BLaER1 (cell line): Measurements from ENCODE around the gene PGA4.

Experiments used
- H3K27ac ChIP-seq: shearing (Covaris generic); formaldehyde crosslinking; 2 replicates; pipeline ENCODE4 v1.8.1; 2022
- H3K27me3 ChIP-seq: shearing (Covaris generic); formaldehyde crosslinking; 2 replicates; pipeline ENCODE4 v1.8.1; 2022
- H3K36me3 ChIP-seq: shearing (Covaris generic); formaldehyde crosslinking; 2 replicates; pipeline ENCODE4 v1.8.1; 2022
- H3K4me1 ChIP-seq: shearing (Covaris generic); formaldehyde crosslinking; 2 replicates; pipeline ENCODE4 v1.8.1; 2022
- H3K4me2 ChIP-seq: shearing (Covaris generic); formaldehyde crosslinking; 2 replicates; pipeline ENCODE4 v1.8.1; 2022
- H3K4me3 ChIP-seq: shearing (Covaris generic); formaldehyde crosslinking; 2 replicates; pipeline ENCODE4 v1.8.1; 2022
- H3K9ac ChIP-seq: shearing (Covaris generic); formaldehyde crosslinking; 2 replicates; pipeline ENCODE4 v1.8.1; 2022
- H3K9me3 ChIP-seq: shearing (Covaris generic); formaldehyde crosslinking; 2 replicates; pipeline ENCODE4 v1.8.1; 2022
- H4K20me1 ChIP-seq: shearing (Covaris generic); formaldehyde crosslinking; 2 replicates; pipeline ENCODE4 v1.8.1; 2022
- Cebpa-rat ChIP-seq: shearing (Covaris generic); IDR thresholded peaks from 2 replicates; pipeline ENCODE4 v1.8.1; 2022

Gene PGA4

GRCh38 chr11:61256710-61257482 is 34.7 kb downstream of the PGA4 start:
- no peaks in the 10 kb centered on the region for H3K27me3 ChIP-seq
- H4K20me1 ChIP-seq: peaks cover 48% of the 10 kb centered on the region
- no peak for TF ChIP-seq Cebpa-rat
- no peaks in the 10 kb centered on the region for H3K9me3 ChIP-seq
- H3K27ac ChIP-seq: no peak overlapping the region; the same call in 1 of the 2 replicates
- H3K9ac ChIP-seq: no peak overlapping the region
- peaks cover 75% of the 10 kb centered on the region for H3K36me3 ChIP-seq
- no peak overlapping the region for H3K4me3 ChIP-seq
- H3K4me2 ChIP-seq: no peak overlapping the region
- peaks cover 33% of the 10 kb centered on the region for H3K4me1 ChIP-seq

DNA sequence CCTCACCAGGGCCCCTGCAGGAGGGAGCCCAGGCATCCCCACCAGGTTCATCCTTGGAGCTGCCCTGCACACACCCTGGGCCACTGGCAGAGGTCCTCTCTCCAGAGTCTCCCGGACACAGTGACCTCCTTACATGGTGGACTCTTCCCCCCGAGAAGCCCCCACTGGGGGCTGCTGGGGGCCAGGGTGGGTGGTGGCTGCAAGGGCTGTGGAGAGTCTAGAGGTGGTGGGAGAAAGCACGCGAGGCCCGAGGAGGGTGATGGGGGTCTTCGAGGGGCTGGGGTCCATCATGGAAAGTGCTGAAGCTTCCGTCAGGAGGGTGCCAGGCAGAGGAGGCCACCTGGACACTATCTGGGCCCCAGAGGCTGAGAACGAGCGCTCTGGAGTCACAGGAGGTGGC is 36.4 kb downstream of the PGA4 start:
- no peak overlapping the region for H3K4me3 ChIP-seq
- no peaks in the 10 kb centered on the region for H3K9me3 ChIP-seq
- H4K20me1 ChIP-seq: peaks cover 48% of the 10 kb centered on the region
- no peaks in the 10 kb centered on the region for H3K27me3 ChIP-seq
- peaks cover 83% of the 10 kb centered on the region for H3K36me3 ChIP-seq
- H3K27ac ChIP-seq: 0 out of 2 replicates have a peak overlapping the region, but pooled peaks have one; percentile 6
- H3K9ac ChIP-seq: no peak overlapping the region
- no peak for TF ChIP-seq Cebpa-rat
- H3K4me2 ChIP-seq: no peak overlapping the region
- peaks cover 20% of the 10 kb centered on the region for H3K4me1 ChIP-seq

DNA sequence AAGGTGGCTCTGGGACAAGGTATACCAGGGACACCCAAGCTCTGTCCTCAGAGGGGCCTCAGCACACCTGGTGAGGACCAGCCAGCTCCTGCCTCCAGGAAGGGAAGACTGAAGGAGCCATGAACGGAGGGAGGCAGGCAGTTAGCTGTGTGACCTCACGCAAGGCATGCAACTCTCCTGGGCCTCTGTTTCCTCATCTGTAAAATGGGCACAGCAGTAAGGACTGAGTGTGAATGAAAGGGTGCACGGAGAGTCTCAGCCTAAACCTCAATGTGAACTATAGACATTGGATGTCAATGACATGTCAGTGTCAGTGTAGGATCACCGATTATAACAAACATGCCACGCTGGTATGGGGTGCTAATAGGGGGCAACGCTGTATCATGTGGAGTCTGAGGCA is 37.2 kb downstream of the PGA4 start:
- Histone ChIP-seq H3K4me1 (peaks cover 17% of the 10 kb centered on the region), H3K9me3 (no peaks in the 10 kb centered on the region), H3K27me3 (no peaks in the 10 kb centered on the region), H3K9ac (no peak overlapping the region), H4K20me1 (peaks cover 41% of the 10 kb centered on the region), H3K27ac (no peak overlapping the region), H3K36me3 (peaks cover 90% of the 10 kb centered on the region), H3K4me2 (no peak overlapping the region), H3K4me3 (no peak overlapping the region)
- TF ChIP-seq Cebpa-rat: no peak

- no peaks in the 10 kb centered on the region for H3K27me3 ChIP-seq
- no peak for TF ChIP-seq Cebpa-rat
- H4K20me1 ChIP-seq: no peaks in the 10 kb centered on the region
- H3K9ac ChIP-seq: no peak overlapping the region
- no peaks in the 10 kb centered on the region for H3K9me3 ChIP-seq
- peaks cover 100% of the 10 kb centered on the region for H3K36me3 ChIP-seq
- no peak overlapping the region for H3K4me2 ChIP-seq
- H3K4me3 ChIP-seq: no peak overlapping the region
- no peak overlapping the region for H3K27ac ChIP-seq
- peaks cover 23% of the 10 kb centered on the region for H3K4me1 ChIP-seq
These were observed 42.2 kb downstream of the PGA4 start for GRCh38 chr11:61264371-61264770.

DNA sequence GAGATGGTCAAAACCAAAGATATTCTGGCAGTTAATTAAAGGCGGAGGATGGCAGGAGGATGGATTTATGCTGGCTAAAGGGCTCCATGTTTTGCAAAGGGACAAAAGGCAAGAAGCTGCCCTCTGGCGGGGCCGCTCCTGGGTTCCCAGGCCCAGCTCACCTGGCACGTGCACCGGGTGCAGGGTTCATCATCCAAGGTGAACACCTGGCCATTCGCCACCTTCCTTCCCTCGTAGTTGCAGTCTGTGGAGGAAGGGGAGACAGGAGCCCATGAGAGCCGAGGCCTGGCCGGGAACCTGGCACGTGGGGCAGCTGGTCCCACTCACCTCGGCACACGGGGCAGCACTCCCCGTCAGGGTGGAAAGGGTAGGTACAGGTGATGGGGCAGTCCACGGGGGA is 42.6 kb downstream of the PGA4 start:
- no peak overlapping the region for H3K9ac ChIP-seq
- peaks cover 100% of the 10 kb centered on the region for H3K36me3 ChIP-seq
- H3K4me3 ChIP-seq: no peak overlapping the region
- no peak overlapping the region for H3K4me2 ChIP-seq
- H3K27ac ChIP-seq: no peak overlapping the region
- H3K9me3 ChIP-seq: no peaks in the 10 kb centered on the region
- no peaks in the 10 kb centered on the region for H3K27me3 ChIP-seq
- no peaks in the 10 kb centered on the region for H4K20me1 ChIP-seq
- H3K4me1 ChIP-seq: peaks cover 23% of the 10 kb centered on the region
- TF ChIP-seq Cebpa-rat: no peak

GRCh38 chr11:61265357-61265756 is 43.2 kb downstream of the PGA4 start:
- no peak for TF ChIP-seq Cebpa-rat
- H3K4me3 ChIP-seq: no peak overlapping the region
- H3K36me3 ChIP-seq: peaks cover 100% of the 10 kb centered on the region
- H3K9ac ChIP-seq: no peak overlapping the region
- H4K20me1 ChIP-seq: no peaks in the 10 kb centered on the region
- no peak overlapping the region for H3K4me2 ChIP-seq
- no peaks in the 10 kb centered on the region for H3K27me3 ChIP-seq
- H3K27ac ChIP-seq: no peak overlapping the region
- H3K4me1 ChIP-seq: peaks cover 23% of the 10 kb centered on the region
- H3K9me3 ChIP-seq: no peaks in the 10 kb centered on the region

GRCh38 chr11:61266602-61267001 is 44.5 kb downstream of the PGA4 start:
- Histone ChIP-seq H3K27ac (no peak overlapping the region), H3K27me3 (no peaks in the 10 kb centered on the region), H3K36me3 (peaks cover 100% of the 10 kb centered on the region), H3K9ac (no peak overlapping the region), H3K4me2 (peak overlapping the region; percentile 26), H3K9me3 (no peaks in the 10 kb centered on the region), H4K20me1 (no peaks in the 10 kb centered on the region), H3K4me1 (peaks cover 35% of the 10 kb centered on the region), H3K4me3 (no peak overlapping the region)
- no peak for TF ChIP-seq Cebpa-rat

- no peak for TF ChIP-seq Cebpa-rat
- H3K27me3 ChIP-seq: no peaks in the 10 kb centered on the region
- peaks cover 100% of the 10 kb centered on the region for H3K36me3 ChIP-seq
- H4K20me1 ChIP-seq: no peaks in the 10 kb centered on the region
- H3K4me1 ChIP-seq: peaks cover 43% of the 10 kb centered on the region
- peak overlapping the region; percentile 51 for H3K27ac ChIP-seq
- H3K4me3 ChIP-seq: no peak overlapping the region
- H3K9me3 ChIP-seq: no peaks in the 10 kb centered on the region
- H3K4me2 ChIP-seq: peak overlapping the region; percentile 26
- 0 out of 2 replicates have a peak overlapping the region, but pooled peaks have one; percentile 6 for H3K9ac ChIP-seq
These were observed 45.3 kb downstream of the PGA4 start for GRCh38 chr11:61267437-61267841.

DNA sequence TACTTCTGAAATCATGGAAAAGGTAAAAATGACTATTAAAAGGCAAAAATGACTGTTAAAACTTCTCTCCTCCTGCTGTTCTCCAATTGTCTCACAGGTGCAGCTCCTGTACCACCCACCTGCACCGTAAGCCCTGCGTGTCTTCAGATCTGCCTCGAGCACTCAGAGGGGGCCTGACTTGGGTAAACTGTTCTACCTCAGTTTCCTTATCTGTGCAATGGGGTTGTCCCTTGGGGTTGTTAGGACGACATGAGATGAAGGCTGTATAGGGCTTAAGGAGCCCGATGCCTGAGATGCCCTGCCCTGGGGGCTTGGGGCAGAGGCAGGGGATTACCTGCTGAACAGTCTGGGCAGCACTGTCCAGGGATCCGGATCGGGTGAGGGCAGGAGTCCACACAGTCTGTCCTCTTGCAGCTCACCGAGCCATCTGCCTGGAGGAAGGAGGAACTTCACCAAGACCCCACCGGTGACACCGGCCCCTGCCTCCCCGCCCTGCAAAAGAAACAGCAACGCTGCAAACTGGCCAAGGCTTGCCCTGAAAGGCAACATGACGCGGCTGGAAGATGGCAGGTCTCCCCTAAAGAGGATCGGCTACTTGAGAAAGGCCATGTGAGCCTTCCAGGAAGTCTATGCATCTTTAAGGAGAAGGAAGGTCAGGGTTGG is 46.6 kb downstream of the PGA4 start:
- Histone ChIP-seq H4K20me1 (no peaks in the 10 kb centered on the region; the same call in 1 of the 2 replicates), H3K4me1 (peaks cover 56% of the 10 kb centered on the region), H3K27me3 (no peaks in the 10 kb centered on the region), H3K4me2 (no peak overlapping the region), H3K9me3 (no peaks in the 10 kb centered on the region), H3K27ac (peak overlapping the region; percentile 12; the same call in 1 of the 2 replicates), H3K4me3 (no peak overlapping the region), H3K9ac (no peak overlapping the region), H3K36me3 (peaks cover 94% of the 10 kb centered on the region)
- no peak for TF ChIP-seq Cebpa-rat
